ENCODE results near the gene TGFBR3. TPM values are rescaled to one million over a fixed set of nuclear protein-coding genes. Genes with fewer than 3 reads are reported as not detected.

The TGFBR3 gene
- total and polyA plus RNA-seq, 9 of the 15 experiments (the other 6 are each of a cell fraction or from before 2014, with no cell fraction given): 3.6 to 32.4 (median 15.6) TPM

GRCh38 chr1:91768786-91769725 is 116.9 kb downstream of the TGFBR3 start (continued):
- TF ChIP-seq CUX1 (CRISPR knock-in tag; IDR thresholded peaks at IDR 0.05) (no peak), JUND (IDR thresholded peaks at IDR 0.05; ENCODE audit: borderline replicate concordance, low read depth, low read length) (peak; percentile 37; the same call in 1 of the 2 replicates), JUND (tag; IDR thresholded peaks at IDR 0.05; ENCODE audit: borderline replicate concordance, low read depth, low read length) (no peak), TGIF2 (CRISPR knock-in tag; IDR thresholded peaks at IDR 0.05) (no peak), ZKSCAN3 (CRISPR knock-in tag; IDR thresholded peaks at IDR 0.05) (no peak), HIVEP1 (CRISPR knock-in tag; IDR thresholded peaks at IDR 0.05) (no peak), TAL1 (IDR thresholded peaks at IDR 0.05) (peak; percentile 25; the same call in 1 of the 2 replicates), ATF1 (CRISPR knock-in tag; IDR thresholded peaks at IDR 0.05) (no peak), ATF1 (tag; IDR thresholded peaks at IDR 0.05) (no peak), NFE2 (IDR thresholded peaks at IDR 0.05; ENCODE audit: low read depth) (0 out of 2 replicates have a peak, but pooled peaks have one; percentile 27), KLF16 (IDR thresholded peaks at IDR 0.05) (no peak), MTA2 (IDR thresholded peaks at IDR 0.05; ENCODE audit: low read depth) (no peak), THRA (IDR thresholded peaks at IDR 0.05) (no peak), PTRF (tag; IDR thresholded peaks at IDR 0.05) (no peak), ZNF232 (CRISPR knock-in tag; IDR thresholded peaks at IDR 0.05) (no peak), MBD1 (CRISPR knock-in tag; IDR thresholded peaks at IDR 0.05) (no peak), ZNF134 (CRISPR knock-in tag; conservative IDR thresholded peaks at IDR 0.05) (no peak), ADNP (tag; IDR thresholded peaks at IDR 0.05) (no peak), ZNF24 (IDR thresholded peaks at IDR 0.05) (no peak), ZNF431 (CRISPR knock-in tag; IDR thresholded peaks at IDR 0.05) (no peak), STAT5A (IDR thresholded peaks at IDR 0.05; ENCODE audit: borderline replicate concordance, low read length) (no peak), POLR2AphosphoS2 (IDR thresholded peaks at IDR 0.05; ENCODE audit: low read length) (no peak)
